Endothelial cell of umbilical vein (primary cell): ENCODE measurements around the gene PRRG1. TPM values are rescaled to one million over a fixed set of nuclear protein-coding genes. Genes with fewer than 3 reads are reported as not detected.
"Not testable (repeated sequence)": the region's sequence is repeated elsewhere in the genome, so short reads cannot be mapped to it uniquely, and the experiment has no call there.

Source experiments
- BruUV-seq: library from RNA; stranded (reverse); fragments of 400-500 nt; replicated peaks from 2 replicates; lab custom pipeline; 2021; lab: Mats Ljungman, UMichigan
- CTCF ChIA-PET: fragments of 300-600, 350-600 bp; sonication (Branson Sonifier 250); formaldehyde crosslinking; loops from one replicate; lab custom pipeline; 2021; ENCODE audit warnings: antibody characterized with exemption, inconsistent platforms; lab: Charles Lee
- POLR2A ChIA-PET: fragments of 300-600, 350-600 bp; sonication (Branson Sonifier 250); formaldehyde crosslinking; loops from one replicate; lab custom pipeline; 2021; ENCODE audit warnings: antibody characterized with exemption, inconsistent platforms; lab: Charles Lee
- DNase-seq: peaks from one replicate; pipeline ENCODE4 v3.0.0-alpha.2; 2011; ENCODE audit warnings: low read depth, low spot score
- FAIRE-seq: peaks from 2 replicates; lab custom pipeline; 2011; peaks lifted over from hg19 to GRCh38; lab: Jason Lieb, UNC
- H2AFZ ChIP-seq: 2 replicates; pipeline ENCODE4 v1.6.0; 2012; ENCODE audit warnings: low read depth, low read length, control low read depth, inconsistent platforms
- H3K27ac ChIP-seq: 2 replicates; pipeline ENCODE4 v1.5.1; 2011; ENCODE audit warnings: low read depth, mild to moderate bottlenecking, control low read depth, low read length, moderate library complexity; ENCODE audit not compliant: insufficient read depth
- H3K27me3 ChIP-seq, 2 experiments: 2 replicates each; pipeline versions ENCODE4 v1.6.0 to v1.6.1; 2011; ENCODE audit warnings: low read length in 2 of 2, mixed read lengths in 1 of 2; ENCODE audit not compliant: control insufficient read depth in 2 of 2, insufficient read depth in 2 of 2
- H3K36me3 ChIP-seq, 2 experiments: 2 replicates in 1 of 2; 3 replicates in 1 of 2; pipeline ENCODE4 v1.5.1; 2011; ENCODE audit warnings: low read length in 2 of 2, mild to moderate bottlenecking in 1 of 2, moderate library complexity in 1 of 2; ENCODE audit not compliant: control insufficient read depth in 2 of 2, insufficient read depth in 2 of 2; ENCODE audit errors: extremely low read depth in 1 of 2
- H3K4me1 ChIP-seq: 3 replicates; pipeline ENCODE4 v1.5.1; 2011; ENCODE audit warnings: mild to moderate bottlenecking, low read length; ENCODE audit not compliant: control insufficient read depth, insufficient read depth; ENCODE audit errors: extremely low read depth
- H3K4me2 ChIP-seq: 2 replicates; pipeline ENCODE4 v1.6.1; 2011; ENCODE audit warnings: low read length, control low read depth, mixed read lengths; ENCODE audit not compliant: insufficient read depth
- H3K4me3 ChIP-seq, 3 experiments: fragments of 200-600 bp in 1 of 3; sonication (generic), shearing (Covaris generic) in 1 of 3; replicated peaks in 1 of 3; 2 replicates each; pipeline ENCODE4 v1.5.1; 2011 to 2016; ENCODE audit warnings: control low read depth in 3 of 3, low read length in 3 of 3, mild to moderate bottlenecking in 2 of 3, inconsistent platforms in 1 of 3, low read depth in 1 of 3, moderate library complexity in 1 of 3; ENCODE audit not compliant: insufficient read depth in 1 of 3
- H3K79me2 ChIP-seq: 2 replicates; pipeline ENCODE4 v1.6.0; 2012; ENCODE audit warnings: low read length, inconsistent platforms; ENCODE audit not compliant: control insufficient read depth, insufficient read depth
- H3K9ac ChIP-seq: replicated peaks from 2 replicates; pipeline ENCODE3; 2011; ENCODE audit warnings: low read length, control low read depth; ENCODE audit not compliant: insufficient read depth; ENCODE audit errors: extremely low read depth
- H3K9me1 ChIP-seq: replicated peaks from 3 replicates; pipeline ENCODE4 v1.6.0; 2011; ENCODE audit warnings: mild to moderate bottlenecking, low read length; ENCODE audit not compliant: control insufficient read depth, insufficient read depth; ENCODE audit errors: extremely low read depth
- H3K9me3 ChIP-seq: replicated peaks from 2 replicates; pipeline ENCODE4 v1.5.1; 2012; ENCODE audit warnings: low read length, inconsistent platforms; ENCODE audit not compliant: control insufficient read depth, insufficient read depth
- H4K20me1 ChIP-seq: replicated peaks from 2 replicates; pipeline ENCODE3; 2011; ENCODE audit warnings: mild to moderate bottlenecking, low read length; ENCODE audit not compliant: control insufficient read depth, insufficient read depth; ENCODE audit errors: extremely low read depth
- EZH2 ChIP-seq: IDR thresholded peaks from 2 replicates; pipeline ENCODE4 v1.6.1; 2012; ENCODE audit warnings: borderline replicate concordance, low read depth, mild to moderate bottlenecking, moderate library complexity, low read length, inconsistent platforms; ENCODE audit not compliant: severe bottlenecking
- JUN ChIP-seq: IDR thresholded peaks from 2 replicates; pipeline ENCODE4 v1.6.1; 2011; ENCODE audit warnings: borderline replicate concordance, low read depth; ENCODE audit not compliant: insufficient read length, insufficient read depth
- MYC ChIP-seq: IDR thresholded peaks from one replicate; pipeline ENCODE4 v1.6.1; 2011; ENCODE audit warnings: mild to moderate bottlenecking, low read depth, low read length
- dilution Hi-C: fragments of 300-500 bp; cut with MboI; formaldehyde crosslinking; loops from one replicate; pipeline ENCODE4 v1.15.0; 2019; ENCODE audit warnings: low sequenced_read_pairs; ENCODE audit not compliant: extremely low pct_ligation_motif_present
- intact Hi-C: fragments of 100-400 bp; cut with micrococcal nuclease; formaldehyde crosslinking; loops from one replicate; pipeline ENCODE4 v1.10.0; 2022
- polyA plus RNA-seq, 4 experiments: library from polyadenylated mRNA; depleted of rRNA in 3 of 4; stranded (reverse) in 3 of 4; unstranded in 1 of 4; fragments of >200 nt; gene quantifications; 2 replicates each; pipeline versions ENCODE4 v1.2.1 to v1.2.3, GENCODE V29; 2011 to 2012; ENCODE audit warnings: missing spikeins in 1 of 4
- total RNA-seq: library from RNA; stranded (reverse); gene quantifications from 2 replicates; pipeline ENCODE4 v1.2.3, GENCODE V29; 2021
- TF ChIP-seq, protein P1 (sequence below): IDR thresholded peaks from 2 replicates; pipeline ENCODE4 v1.6.1; 2011; ENCODE audit not compliant: insufficient read depth, insufficient read length

The PRRG1 gene
- total and polyA plus RNA-seq, 2 donors (not counting 3 experiments of a cell fraction or from before 2014, with no cell fraction given), result 37.6 to 46.3 TPM

DNA sequence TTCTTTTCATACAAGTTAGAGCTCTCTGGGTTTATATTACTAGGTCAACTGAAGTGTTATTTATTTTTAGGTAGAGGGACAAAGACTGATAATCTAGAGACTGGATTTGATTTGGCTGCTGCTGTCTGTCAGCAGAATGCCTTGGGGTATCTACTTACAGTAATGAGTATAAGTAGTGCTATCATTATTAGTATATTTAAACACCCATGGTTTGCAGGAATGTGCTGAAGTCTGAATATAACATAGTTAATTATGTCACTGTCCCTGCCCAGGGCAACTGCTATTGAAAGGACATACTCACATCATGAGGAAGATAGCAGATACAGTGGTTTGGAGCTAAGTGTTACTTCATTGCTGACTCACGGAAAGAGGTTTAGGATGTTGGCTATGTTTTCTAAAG is 76.2 kb downstream of the PRRG1 start:
- dilution Hi-C loops, result no loop called here
- ChIA-PET CTCF (no interaction called here), POLR2A (no interaction called here)
- Histone ChIP-seq H3K27ac (no peak overlapping the region), H3K4me1 (peaks cover 3% of the 10 kb centered on the region), H3K4me3 (no peak overlapping the region), H3K27me3 (no peaks in the 10 kb centered on the region), H3K4me2 (no peak overlapping the region), H3K9me1 (no peaks in the 10 kb centered on the region), H3K9ac (no peak overlapping the region), H4K20me1 (no peaks in the 10 kb centered on the region), H2AFZ (no peak overlapping the region), H3K79me2 (no peaks in the 10 kb centered on the region), H3K9me3 (no peaks in the 10 kb centered on the region), H3K36me3 (peaks cover 0 to 2% of the 10 kb centered on the region in 2 experiments)
- TF ChIP-seq MYC (no peak), EZH2 (no peak), JUN (no peak)
- TF ChIP-seq, protein P1, sequence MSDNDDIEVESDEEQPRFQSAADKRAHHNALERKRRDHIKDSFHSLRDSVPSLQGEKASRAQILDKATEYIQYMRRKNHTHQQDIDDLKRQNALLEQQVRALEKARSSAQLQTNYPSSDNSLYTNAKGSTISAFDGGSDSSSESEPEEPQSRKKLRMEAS, result no peak
- intact Hi-C loops, result no loop called here
- no TSS peak for BruUV-seq
- no peak for FAIRE-seq
- no peak for DNase-seq

DNA sequence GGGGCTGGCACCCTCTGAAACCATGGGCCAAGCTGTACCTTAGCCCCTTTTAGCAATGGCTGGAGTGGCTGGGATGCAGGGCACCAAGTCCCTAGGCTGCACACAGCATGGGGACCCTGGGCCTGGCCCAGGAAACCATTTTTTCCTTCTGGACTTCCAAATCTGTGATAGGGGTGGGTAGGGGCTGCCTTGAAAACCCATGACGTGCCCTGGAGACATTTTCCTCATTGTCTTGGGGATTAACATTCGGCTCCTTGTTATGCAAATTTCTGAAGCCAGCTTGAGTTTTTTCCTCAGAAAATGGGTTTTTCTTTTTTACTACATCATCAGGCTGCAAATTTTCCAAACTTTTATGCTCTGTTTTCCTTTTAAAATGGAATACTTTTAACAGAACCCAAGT is 79.8 kb downstream of the PRRG1 start:
- POLR2A ChIA-PET, H3K4me1 ChIP-seq, FAIRE-seq, H3K79me2 ChIP-seq, H4K20me1 ChIP-seq, H3K27me3 ChIP-seq, BruUV-seq, H3K4me2 ChIP-seq, H3K27ac ChIP-seq, H3K4me3 ChIP-seq, H3K9me1 ChIP-seq, intact Hi-C loops, DNase-seq, H3K9me3 ChIP-seq, H3K9ac ChIP-seq, CTCF ChIA-PET, H3K36me3 ChIP-seq, dilution Hi-C loops, H2AFZ ChIP-seq: not testable (repeated sequence)
